Esophagus squamous epithelium (tissue), 4 donors: Measurements from ENCODE around the gene CA11. TPM values are rescaled to one million over a fixed set of nuclear protein-coding genes. Genes with fewer than 3 reads are reported as not detected.

Experiments
- total RNA-seq, 4 donors: library from RNA; depleted of rRNA; stranded (reverse); fragments of >200 nt; gene quantifications; one replicate each; pipeline ENCODE4 v1.1.0, GENCODE V29; 2016

The CA11 gene
- total RNA-seq, 4 donors from 2014 or later: 1.4 to 6.9 (median 5.2) TPM

Other genes starting within 250 kb of the CA11 start
- gene GRWD1, start 200.2 kb downstream of the CA11 start, total RNA-seq: 10 to 100 TPM; 33.0 to 43.9 (median 34.6) TPM
- 1 to 10 TPM in 1 of 4 donors, under 1 TPM in 3; 0.57 to 1.3 (median 0.92) TPM for gene KCNJ14, start 190.6 kb downstream of the CA11 start, total RNA-seq
- gene CYTH2, start 176.8 kb downstream of the CA11 start, total RNA-seq: 100 to 1,000 TPM in 1 of 4 donors, 10 to 100 TPM in 3; 40.8 to 101 (median 47.8) TPM
- gene LMTK3, start 134.4 kb downstream of the CA11 start, total RNA-seq: 1 to 10 TPM; 2.1 to 7.8 (median 2.8) TPM
- 100 to 1,000 TPM in 2 of 4 donors, 10 to 100 TPM in 2; 84.8 to 253 (median 150) TPM for gene SULT2B1, start 94.0 kb downstream of the CA11 start, total RNA-seq
- gene SPACA4, start 39.4 kb downstream of the CA11 start, total RNA-seq: 1 to 10 TPM in 3 of 4 donors, not detected in 1; 1.3 to 1.7 (median 1.4) TPM
- 10 to 100 TPM in 1 of 4 donors, 1 to 10 TPM in 3; 3.1 to 12.3 (median 8.6) TPM for gene FAM83E, start 31.1 kb downstream of the CA11 start, total RNA-seq
- 1,000 to 10,000 TPM; 1,870 to 2,808 (median 2,491) TPM for gene RPL18, start 27.0 kb downstream of the CA11 start, total RNA-seq
- 10 to 100 TPM in 2 of 4 donors, 1 to 10 TPM in 2; 7.0 to 10.9 (median 9.7) TPM for gene SPHK2, start 26.7 kb downstream of the CA11 start, total RNA-seq
- 10 to 100 TPM in 3 of 4 donors, 1 to 10 TPM in 1; 4.2 to 16.2 (median 11.7) TPM for gene DBP, start 8.8 kb downstream of the CA11 start, total RNA-seq
- under 1 TPM in 1 of 4 donors, not detected in 3; 0.57 TPM for gene NTN5, start 26.8 kb upstream of the CA11 start, total RNA-seq
- 100 to 1,000 TPM in 1 of 4 donors, 10 to 100 TPM in 3; 12.2 to 125 (median 38.5) TPM for gene FUT2, start 49.8 kb upstream of the CA11 start, total RNA-seq
- 1 to 10 TPM in 1 of 4 donors, under 1 TPM in 1, not detected in 2; 0.57 to 2.0 TPM for gene MAMSTR, start 73.5 kb upstream of the CA11 start, total RNA-seq
- gene RASIP1, start 94.4 kb upstream of the CA11 start, total RNA-seq: 1 to 10 TPM; 4.0 to 9.6 (median 6.5) TPM
- 10 to 100 TPM in 1 of 4 donors, 1 to 10 TPM in 2, not detected in 1; 2.3 to 56.0 (median 5.0) TPM for gene IZUMO1, start 100.7 kb upstream of the CA11 start, total RNA-seq
- 1 to 10 TPM; 3.4 to 6.3 (median 4.8) TPM for gene FUT1, start 106.5 kb upstream of the CA11 start, total RNA-seq
- gene FGF21, start 109.3 kb upstream of the CA11 start, total RNA-seq: not detected
- gene BCAT2, start 164.8 kb upstream of the CA11 start, total RNA-seq: 10 to 100 TPM; 22.8 to 61.0 (median 42.2) TPM
- 1 to 10 TPM in 2 of 4 donors, under 1 TPM in 1, not detected in 1; 0.83 to 9.0 (median 4.8) TPM for gene HSD17B14, start 190.3 kb upstream of the CA11 start, total RNA-seq
- gene PLEKHA4, start 222.4 kb upstream of the CA11 start, total RNA-seq: 1 to 10 TPM; 2.8 to 9.0 (median 5.6) TPM
- gene PPP1R15A, start 226.2 kb upstream of the CA11 start, total RNA-seq: 10 to 100 TPM; 19.3 to 41.6 (median 33.3) TPM